ENCODE measurements around the gene TMEM271.

DNA sequence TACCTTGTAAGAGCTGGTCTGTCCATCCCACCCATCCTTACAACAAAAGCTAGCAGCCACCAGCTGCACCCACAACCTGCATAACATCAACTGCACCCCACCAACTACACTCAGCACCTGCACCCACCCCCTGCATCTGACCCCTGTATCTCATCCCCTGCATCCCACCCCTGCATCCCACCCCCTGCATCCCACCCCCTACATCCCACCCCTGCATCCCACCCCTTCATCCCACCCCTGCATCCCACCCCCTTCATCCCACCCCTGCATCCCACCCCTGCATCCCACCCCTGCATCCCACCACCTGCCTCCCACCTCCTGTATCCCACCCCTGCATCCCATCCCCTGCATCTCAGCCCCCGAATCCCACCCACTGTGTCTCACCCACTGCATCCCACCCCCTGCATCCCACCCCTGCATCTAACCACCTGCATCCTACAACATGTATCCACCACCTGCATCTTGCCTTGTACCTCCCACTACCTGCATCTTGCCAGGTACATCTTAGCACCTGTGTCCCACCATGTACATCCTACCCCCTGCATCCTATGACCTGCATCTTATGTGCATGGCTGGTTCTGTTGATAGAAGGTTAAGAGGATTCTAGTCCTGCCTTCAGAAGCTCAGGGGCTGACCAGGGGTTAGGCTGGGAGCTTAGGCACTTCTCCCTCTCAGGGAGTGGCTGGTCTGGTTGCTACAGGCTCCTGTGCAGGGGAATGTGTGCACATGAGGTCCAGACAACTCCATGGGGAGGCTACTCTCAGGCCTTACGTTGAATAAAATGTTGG lies 9.4 kb downstream of the TMEM271 start:
- TF ChIP-seq, protein P1, sequence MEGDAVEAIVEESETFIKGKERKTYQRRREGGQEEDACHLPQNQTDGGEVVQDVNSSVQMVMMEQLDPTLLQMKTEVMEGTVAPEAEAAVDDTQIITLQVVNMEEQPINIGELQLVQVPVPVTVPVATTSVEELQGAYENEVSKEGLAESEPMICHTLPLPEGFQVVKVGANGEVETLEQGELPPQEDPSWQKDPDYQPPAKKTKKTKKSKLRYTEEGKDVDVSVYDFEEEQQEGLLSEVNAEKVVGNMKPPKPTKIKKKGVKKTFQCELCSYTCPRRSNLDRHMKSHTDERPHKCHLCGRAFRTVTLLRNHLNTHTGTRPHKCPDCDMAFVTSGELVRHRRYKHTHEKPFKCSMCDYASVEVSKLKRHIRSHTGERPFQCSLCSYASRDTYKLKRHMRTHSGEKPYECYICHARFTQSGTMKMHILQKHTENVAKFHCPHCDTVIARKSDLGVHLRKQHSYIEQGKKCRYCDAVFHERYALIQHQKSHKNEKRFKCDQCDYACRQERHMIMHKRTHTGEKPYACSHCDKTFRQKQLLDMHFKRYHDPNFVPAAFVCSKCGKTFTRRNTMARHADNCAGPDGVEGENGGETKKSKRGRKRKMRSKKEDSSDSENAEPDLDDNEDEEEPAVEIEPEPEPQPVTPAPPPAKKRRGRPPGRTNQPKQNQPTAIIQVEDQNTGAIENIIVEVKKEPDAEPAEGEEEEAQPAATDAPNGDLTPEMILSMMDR (IDR thresholded peaks at IDR 0.05; ENCODE audit: low read length), result no peak
- TF ChIP-seq EZH2 (IDR thresholded peaks at IDR 0.05; ENCODE audit: borderline replicate concordance, low read length), result no peak
